HG03060 (cell line): ENCODE data around the gene AGAP1.

Experiments used
- ATAC-seq: cut with Tn5 transposase; IDR thresholded peaks from one replicate; pipeline ENCODE4 v1.9.1; 2021; ENCODE audit warnings: low read depth, moderate number of reproducible peaks; ENCODE audit not compliant: unreplicated experiment

AGAP1 gene

DNA sequence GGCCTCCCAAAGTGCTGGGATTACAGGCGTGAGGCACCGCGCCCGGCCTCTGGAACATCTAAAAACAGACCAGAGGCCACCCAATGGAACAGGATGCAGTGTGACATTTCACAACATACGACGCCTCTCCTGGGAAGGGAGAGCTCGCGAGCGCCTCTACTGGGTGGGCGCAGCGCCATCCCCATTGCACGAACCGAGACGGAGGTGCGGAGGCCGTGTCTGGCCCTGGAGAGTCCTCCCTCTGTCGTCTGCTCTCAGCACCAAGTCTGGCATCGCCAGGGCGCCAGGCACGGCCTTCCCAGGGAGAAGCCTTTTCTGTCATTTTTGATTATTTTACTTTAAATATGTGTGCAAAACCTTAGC is 683.7 kb downstream of the AGAP1 start:
- ATAC-seq: no peak

DNA sequence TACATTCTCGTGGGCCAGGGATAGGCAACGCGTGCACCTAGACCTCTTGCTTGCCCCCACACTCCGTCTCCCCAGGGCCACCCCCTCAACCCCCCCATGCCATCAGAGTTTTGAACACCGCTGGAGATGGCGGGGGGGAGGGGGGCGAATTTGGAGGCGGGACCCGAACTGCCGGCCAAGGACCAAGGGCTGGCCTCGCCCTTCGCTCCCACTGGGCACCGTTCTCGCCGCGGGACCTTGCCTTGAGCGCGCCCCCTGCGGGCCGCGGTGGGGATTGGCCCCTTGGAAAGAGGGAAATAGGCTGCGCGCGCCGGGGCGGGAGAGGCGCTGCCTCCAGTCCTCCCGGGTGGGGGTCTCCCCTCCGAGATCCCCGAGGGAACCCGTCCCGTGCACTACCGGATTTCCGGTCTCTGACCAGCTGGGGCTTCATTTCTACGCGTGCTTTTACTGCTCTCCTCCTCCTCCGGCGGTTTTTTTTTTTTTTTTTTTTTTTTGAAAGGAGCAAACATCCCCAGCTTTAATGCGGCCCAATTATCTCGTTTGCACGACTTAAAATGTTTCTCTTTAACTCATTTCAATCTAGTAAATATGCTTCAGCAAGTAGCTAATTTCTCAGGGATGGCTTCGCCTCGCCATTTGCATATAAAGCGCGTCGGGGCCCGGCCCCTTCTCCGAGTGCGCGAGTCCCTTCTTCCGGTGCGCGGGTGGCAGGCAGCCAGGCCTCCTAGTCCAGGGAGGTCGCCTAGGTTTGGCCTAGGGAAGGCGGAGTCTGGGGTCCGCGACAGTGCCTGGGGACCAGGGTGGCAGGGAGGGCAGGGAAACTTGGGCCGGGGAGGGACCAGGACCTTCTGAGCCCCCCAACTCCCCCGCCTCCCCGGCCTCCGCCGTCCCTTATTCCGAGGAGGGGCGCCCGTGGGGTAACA is 684.4 kb downstream of the AGAP1 start:
- ATAC-seq: no peak

DNA sequence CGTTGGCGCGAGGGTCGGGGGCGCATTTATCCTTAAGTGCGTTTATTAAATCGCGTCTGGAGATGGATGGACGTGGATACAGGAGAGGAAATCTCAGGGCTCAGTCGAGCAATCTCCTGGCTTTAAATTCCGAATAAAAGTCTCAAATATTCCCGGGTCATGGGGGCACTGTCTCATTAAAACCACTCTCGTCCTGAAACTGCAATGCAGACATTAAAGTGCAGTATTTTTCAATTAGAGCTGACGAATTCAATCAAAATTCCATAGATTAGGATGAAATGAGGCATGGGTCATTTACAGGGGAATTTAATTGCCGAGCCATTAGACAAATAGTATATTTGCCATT is 685.0 kb downstream of the AGAP1 start:
- ATAC-seq: no peak

DNA sequence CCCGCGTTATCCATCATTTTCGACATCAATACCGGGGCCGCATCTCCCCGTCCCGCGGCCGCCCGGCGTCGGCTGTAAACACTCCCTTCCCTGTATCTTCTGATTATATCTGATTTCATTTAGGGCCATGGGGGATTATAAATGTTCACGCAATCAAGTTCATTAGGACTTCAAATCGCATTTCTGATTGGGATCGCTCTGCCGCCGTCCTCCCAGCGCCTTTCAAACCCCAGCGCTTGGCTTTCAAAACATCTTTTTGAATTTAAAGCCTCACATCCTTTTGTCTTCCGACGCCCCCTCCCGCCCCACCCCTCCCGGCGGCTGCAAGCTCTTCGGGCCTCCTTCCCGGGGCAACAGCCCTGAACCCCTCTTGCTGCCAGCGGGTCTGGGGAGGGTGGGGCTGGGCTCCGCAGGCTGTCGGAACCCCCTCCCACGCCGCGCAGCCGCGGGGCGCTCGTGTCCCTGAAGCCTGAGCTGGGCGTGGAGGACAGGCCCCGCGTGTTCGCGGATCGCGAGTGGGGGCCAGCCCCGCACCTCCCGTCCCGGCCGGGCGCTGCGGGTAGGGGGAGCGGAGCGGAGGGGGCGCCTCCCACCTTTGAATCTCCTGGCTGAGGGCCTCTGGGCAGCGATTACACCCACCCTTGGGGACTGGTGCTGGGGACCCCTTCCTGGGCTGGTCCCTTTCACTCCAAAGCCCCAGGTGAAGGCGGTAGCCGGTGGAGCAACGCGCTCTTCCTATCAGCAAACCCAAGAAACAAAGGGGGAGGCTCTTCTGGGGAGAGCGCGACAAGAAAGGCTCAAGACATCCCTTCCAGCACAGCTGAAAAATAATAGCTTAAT is 685.6 kb downstream of the AGAP1 start:
- ATAC-seq: no peak

DNA sequence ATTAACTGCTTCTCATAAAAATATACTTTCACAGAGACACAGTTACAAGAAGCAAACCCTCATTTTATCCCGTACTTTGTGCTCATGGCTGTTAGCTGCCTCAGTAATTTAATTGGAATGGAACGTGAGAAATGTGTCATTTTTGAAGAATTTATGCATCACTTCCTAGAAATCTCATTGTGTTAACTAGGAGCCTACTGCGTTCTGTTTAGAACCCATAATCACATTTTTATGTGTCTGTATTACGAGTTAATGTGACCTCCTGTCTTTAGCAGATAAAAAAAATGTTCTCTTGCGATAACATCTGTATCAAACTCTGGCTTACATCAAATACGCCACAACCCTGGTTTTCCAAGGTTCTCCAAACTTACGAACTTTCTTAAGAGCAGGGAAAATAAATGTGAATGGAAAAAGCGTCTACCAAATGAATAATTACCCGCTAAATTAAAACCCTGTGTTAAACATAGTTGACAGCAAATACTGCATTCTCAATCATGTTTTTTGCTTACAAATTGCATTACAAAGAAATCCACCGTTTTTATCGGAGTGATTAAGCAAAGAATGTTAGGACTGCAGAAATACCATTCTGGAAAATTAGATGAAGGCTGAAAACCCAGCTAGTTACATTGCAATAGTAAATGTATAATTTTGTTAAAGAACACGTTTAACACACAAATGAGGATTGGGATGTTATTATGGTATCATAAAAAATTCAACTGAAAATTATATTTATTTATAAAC is 686.4 kb downstream of the AGAP1 start:
- no peak for ATAC-seq

- no peak for ATAC-seq
Observed at GRCh38 chr2:236180831-236181453, 687.1 kb downstream of the AGAP1 start.
